Measurements from ENCODE around the gene CRYAB.
"Not testable (repeated sequence)": the region's sequence is repeated elsewhere in the genome, so short reads cannot be mapped to it uniquely, and the experiment has no call there.

CRYAB gene

GRCh38 chr11:111908639-111909305 lies 2.8 kb downstream of the CRYAB start:
- Histone ChIP-seq H3K36me3 (ENCODE audit: insufficient read depth, low read length) (no peaks in the 10 kb centered on the region), H3K9ac (ENCODE audit: low read depth, low read length) (no peak overlapping the region), H3K9me3 (ENCODE audit: control insufficient read depth, insufficient read depth, low read length) (no peaks in the 10 kb centered on the region), H3K4me1 (ENCODE audit: insufficient read depth, low read length) (peaks cover 17% of the 10 kb centered on the region; the same call in 1 of the 2 replicates)

- H3K9ac ChIP-seq (ENCODE audit: low read depth, low read length) = no peak overlapping the region
- no peaks in the 10 kb centered on the region for H3K36me3 ChIP-seq (ENCODE audit: insufficient read depth, low read length)
- H3K4me1 ChIP-seq (ENCODE audit: insufficient read depth, low read length) = peaks cover 4% of the 10 kb centered on the region; the same call in 1 of the 2 replicates
- H3K9me3 ChIP-seq (ENCODE audit: control insufficient read depth, insufficient read depth, low read length) = no peaks in the 10 kb centered on the region
Observed at GRCh38 chr11:111906680-111907079, 4.9 kb downstream of the CRYAB start.

DNA sequence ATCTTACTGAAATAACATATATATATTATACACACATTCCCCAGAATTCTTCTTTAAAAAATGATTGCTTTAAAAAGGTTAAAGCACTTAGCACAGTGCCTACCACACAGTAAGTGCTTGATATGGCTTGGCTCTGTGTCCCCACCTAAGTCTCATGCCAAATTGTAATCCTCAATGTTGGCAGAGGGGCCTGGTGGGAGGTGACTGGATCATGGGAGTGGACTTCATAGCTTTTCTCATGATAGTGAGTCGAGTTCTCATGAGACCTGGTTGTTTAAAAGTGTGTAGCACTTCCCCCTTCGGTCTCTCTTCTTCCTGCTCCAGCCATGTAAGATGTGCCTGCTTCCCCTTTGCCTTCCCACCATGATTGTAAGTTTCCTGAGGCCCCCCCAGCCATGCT lies 6.2 kb downstream of the CRYAB start:
- Histone ChIP-seq H3K9me3 (ENCODE audit: control insufficient read depth, insufficient read depth, low read length) (no peaks in the 10 kb centered on the region), H3K9ac (ENCODE audit: low read depth, low read length) (no peak overlapping the region), H3K36me3 (ENCODE audit: insufficient read depth, low read length) (no peaks in the 10 kb centered on the region), H3K4me1 (ENCODE audit: insufficient read depth, low read length) (no peaks in the 10 kb centered on the region)

DNA sequence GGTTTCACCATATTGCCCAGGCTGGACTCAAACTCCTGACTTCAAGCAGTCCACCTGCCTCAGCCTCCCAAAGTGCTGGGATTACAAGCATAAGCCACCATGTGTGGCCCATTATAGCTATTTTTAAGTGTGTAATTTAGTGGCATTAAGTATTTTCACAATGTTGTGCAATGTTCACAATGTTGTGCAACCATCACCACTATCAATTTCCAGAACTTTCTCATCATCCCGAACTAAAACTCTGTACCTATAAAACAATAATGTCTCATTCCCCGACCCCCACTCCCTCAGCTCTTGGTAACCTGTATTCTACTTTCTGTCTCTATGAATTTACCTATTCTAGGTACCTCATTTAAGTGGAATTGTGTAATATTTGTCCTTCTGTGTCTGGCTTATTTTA lies 24.7 kb downstream of the CRYAB start:
- Histone ChIP-seq H3K9ac (ENCODE audit: low read depth, low read length) (no peak overlapping the region), H3K36me3 (ENCODE audit: insufficient read depth, low read length) (no peaks in the 10 kb centered on the region), H3K4me1 (ENCODE audit: insufficient read depth, low read length) (no peaks in the 10 kb centered on the region), H3K9me3 (ENCODE audit: control insufficient read depth, insufficient read depth, low read length) (no peaks in the 10 kb centered on the region)

- no peak overlapping the region for H3K9ac ChIP-seq (ENCODE audit: low read depth, low read length)
- no peaks in the 10 kb centered on the region for H3K4me1 ChIP-seq (ENCODE audit: insufficient read depth, low read length)
- no peaks in the 10 kb centered on the region for H3K9me3 ChIP-seq (ENCODE audit: control insufficient read depth, insufficient read depth, low read length)
- H3K36me3 ChIP-seq (ENCODE audit: insufficient read depth, low read length) = no peaks in the 10 kb centered on the region
Observed at GRCh38 chr11:111886032-111886431, 25.5 kb downstream of the CRYAB start.

GRCh38 chr11:111885053-111885452 lies 26.5 kb downstream of the CRYAB start:
- H3K9me3 ChIP-seq (ENCODE audit: control insufficient read depth, insufficient read depth, low read length); H3K36me3 ChIP-seq (ENCODE audit: insufficient read depth, low read length); H3K9ac ChIP-seq (ENCODE audit: low read depth, low read length); H3K4me1 ChIP-seq (ENCODE audit: insufficient read depth, low read length): not testable (repeated sequence)

DNA sequence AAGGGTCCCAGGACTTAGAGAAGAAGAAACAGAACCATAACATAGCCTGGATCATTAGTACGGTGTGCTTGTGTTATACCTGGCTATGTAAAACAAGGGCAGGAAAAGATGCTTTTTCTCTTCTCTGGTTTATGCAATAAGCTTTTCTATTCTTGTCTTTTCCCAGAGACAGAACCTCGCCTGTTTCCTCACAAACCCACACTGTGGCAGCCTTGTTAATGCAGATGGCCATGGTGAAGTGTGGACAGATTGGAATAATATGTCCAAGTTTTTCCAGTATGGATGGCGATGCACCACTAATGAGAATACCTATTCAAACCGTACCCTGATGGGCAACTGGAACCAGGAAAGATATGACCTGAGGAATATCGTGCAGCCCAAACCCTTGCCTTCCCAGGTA lies 29.4 kb downstream of the CRYAB start:
- Histone ChIP-seq H3K4me1 (ENCODE audit: insufficient read depth, low read length) (no peaks in the 10 kb centered on the region), H3K9ac (ENCODE audit: low read depth, low read length) (no peak overlapping the region), H3K9me3 (ENCODE audit: control insufficient read depth, insufficient read depth, low read length) (no peaks in the 10 kb centered on the region), H3K36me3 (ENCODE audit: insufficient read depth, low read length) (no peaks in the 10 kb centered on the region)

GRCh38 chr11:111879637-111879960 lies 32.0 kb downstream of the CRYAB start:
- H3K9me3 ChIP-seq (ENCODE audit: control insufficient read depth, insufficient read depth, low read length) = no peaks in the 10 kb centered on the region
- H3K36me3 ChIP-seq (ENCODE audit: insufficient read depth, low read length) = no peaks in the 10 kb centered on the region
- H3K4me1 ChIP-seq (ENCODE audit: insufficient read depth, low read length) = no peaks in the 10 kb centered on the region
- H3K9ac ChIP-seq (ENCODE audit: low read depth, low read length) = peak overlapping the region; percentile 74

DNA sequence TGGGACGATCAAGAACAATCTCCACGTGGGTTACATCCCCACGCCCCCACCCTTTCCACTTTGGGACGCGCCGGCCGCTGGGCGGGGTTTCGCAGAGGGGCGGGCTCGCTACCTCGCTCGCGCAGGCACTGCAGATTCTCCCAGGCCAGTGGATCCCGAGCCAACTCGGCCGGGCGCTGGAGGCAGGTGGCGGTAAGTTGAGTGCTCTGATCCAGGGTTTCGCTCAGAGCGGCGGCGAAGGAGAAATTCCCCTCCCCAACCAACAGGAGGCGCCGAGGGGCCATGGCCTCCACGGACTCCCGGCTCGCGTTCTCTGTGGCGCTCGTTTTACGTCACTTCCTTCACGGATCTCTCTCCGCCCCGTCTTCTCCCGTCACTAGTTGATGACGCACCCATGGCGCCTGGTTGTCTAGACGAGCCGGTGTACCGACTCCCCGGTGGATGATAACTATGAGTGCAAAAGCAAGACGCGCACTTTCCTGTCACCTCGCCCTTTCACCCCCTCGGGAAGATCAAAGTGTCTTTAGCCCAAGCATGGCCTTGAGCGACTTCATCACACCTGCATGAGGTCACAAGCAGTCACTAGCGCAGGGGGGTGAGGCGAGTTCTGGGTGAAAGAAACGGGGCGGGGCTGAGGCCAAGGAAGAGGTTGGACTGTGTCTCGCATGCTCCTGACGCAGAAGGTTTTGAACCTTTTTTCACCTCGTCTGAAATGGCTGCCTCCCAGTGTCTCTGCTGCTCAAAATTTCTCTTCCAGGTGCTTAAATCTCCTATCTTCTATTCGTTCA lies 32.5 kb downstream of the CRYAB start, which contains the start of the genes CFAP68 and FDXACB1:
TSS of gene CFAP68 (plus strand) at position 693 of the 788 bp plus-strand sequence. CDS start at position 713, 20 bp downstream.
TSS of gene FDXACB1 (minus strand) at position 317 of the 788 bp plus-strand sequence. CDS start at position 284, 33 bp downstream.
- no peaks in the 10 kb centered on the region for H3K36me3 ChIP-seq (ENCODE audit: insufficient read depth, low read length)
- H3K9ac ChIP-seq (ENCODE audit: low read depth, low read length) = peak within 1 kb of the TSS; percentile 74
- H3K9me3 ChIP-seq (ENCODE audit: control insufficient read depth, insufficient read depth, low read length) = no peaks in the 10 kb centered on the region
- H3K4me1 ChIP-seq (ENCODE audit: insufficient read depth, low read length) = no peaks in the 10 kb centered on the region

DNA sequence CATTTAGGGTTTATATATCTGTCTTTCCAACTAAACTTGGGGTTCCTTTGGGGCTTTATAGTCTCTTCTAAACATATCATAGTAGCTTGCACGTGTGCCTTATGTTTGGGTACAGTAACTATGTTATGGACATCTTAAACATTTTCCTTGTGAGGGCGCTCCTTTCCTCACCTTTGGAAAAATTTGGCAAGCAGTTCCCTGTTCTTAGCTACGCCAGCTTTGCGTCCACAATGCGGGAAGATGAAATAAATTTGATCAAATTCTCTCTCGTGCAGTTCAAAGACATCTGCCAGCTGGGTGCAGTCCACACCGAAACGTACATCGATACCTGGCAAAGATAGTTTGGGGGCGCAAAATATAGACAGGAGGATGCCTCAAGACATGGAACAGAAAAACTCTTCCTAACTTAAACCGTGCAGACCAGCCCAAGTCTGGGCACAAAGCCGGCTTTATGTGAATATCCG lies 33.2 kb downstream of the CRYAB start:
- Histone ChIP-seq H3K9ac (ENCODE audit: low read depth, low read length) (peak overlapping the region; percentile 74), H3K9me3 (ENCODE audit: control insufficient read depth, insufficient read depth, low read length) (no peaks in the 10 kb centered on the region), H3K36me3 (ENCODE audit: insufficient read depth, low read length) (no peaks in the 10 kb centered on the region)

GRCh38 chr11:111871693-111872161 lies 39.8 kb downstream of the CRYAB start:
- Histone ChIP-seq H3K4me1 (ENCODE audit: insufficient read depth, low read length) (peaks cover 6% of the 10 kb centered on the region; the same call in 1 of the 2 replicates), H3K36me3 (ENCODE audit: insufficient read depth, low read length) (no peaks in the 10 kb centered on the region; the same call in 1 of the 2 replicates), H3K9ac (ENCODE audit: low read depth, low read length) (peak overlapping the region; percentile 64), H3K9me3 (ENCODE audit: control insufficient read depth, insufficient read depth, low read length) (no peaks in the 10 kb centered on the region)

More for the DNA sequence above, 33.2 kb downstream of the CRYAB start:
- no peaks in the 10 kb centered on the region for H3K4me1 ChIP-seq (ENCODE audit: insufficient read depth, low read length)

DNA sequence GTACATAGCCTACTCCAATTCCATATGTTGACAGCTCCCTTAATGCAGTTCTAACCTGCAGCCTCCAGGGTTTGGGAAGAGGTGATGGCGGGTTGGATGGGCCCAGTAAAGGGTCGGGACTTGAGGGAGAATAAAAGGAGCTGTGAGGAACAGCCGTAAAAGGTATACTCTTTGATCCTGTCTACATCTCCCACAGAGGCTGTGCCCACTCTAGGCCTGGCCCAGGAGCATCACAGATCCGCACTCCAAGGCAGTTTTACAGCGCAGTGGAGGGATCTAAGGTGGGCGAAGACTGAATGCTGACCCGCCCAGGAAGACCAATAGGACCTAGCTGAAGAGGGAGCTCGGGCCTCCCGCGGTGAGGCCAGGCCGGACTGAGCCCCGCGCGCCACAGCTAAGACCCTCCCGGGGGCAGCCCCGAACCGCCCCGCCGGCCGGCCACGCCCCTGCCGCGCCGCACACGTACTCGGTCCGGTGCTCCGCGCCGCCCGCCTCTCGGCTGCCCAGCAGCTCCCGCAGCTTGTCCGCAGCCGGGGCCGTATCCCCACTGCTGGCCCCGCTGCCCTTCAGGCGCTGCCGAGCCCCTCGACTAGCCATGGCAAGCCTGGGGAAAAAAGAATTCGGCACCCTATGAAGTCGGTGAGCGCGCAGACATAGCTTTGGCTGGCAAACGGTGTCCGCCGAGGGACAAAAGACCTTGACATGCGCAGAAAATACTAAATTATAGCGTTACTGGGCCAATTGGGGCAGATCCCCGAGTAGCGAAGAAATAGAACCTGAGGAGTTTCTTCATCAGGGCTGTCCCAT lies 40.5 kb downstream of the CRYAB start, which contains the start of gene ALG9:
TSS of gene ALG9 (minus strand) at position 696 of the 807 bp plus-strand sequence. CDS start at position 597, 99 bp downstream.
- Histone ChIP-seq H3K4me1 (ENCODE audit: insufficient read depth, low read length) (peaks cover 6% of the 10 kb centered on the region; the same call in 1 of the 2 replicates), H3K9ac (ENCODE audit: low read depth, low read length) (peak within 1 kb of the TSS; percentile 64), H3K36me3 (ENCODE audit: insufficient read depth, low read length) (no peaks in the 10 kb centered on the region; the same call in 1 of the 2 replicates), H3K9me3 (ENCODE audit: control insufficient read depth, insufficient read depth, low read length) (no peaks in the 10 kb centered on the region)

DNA sequence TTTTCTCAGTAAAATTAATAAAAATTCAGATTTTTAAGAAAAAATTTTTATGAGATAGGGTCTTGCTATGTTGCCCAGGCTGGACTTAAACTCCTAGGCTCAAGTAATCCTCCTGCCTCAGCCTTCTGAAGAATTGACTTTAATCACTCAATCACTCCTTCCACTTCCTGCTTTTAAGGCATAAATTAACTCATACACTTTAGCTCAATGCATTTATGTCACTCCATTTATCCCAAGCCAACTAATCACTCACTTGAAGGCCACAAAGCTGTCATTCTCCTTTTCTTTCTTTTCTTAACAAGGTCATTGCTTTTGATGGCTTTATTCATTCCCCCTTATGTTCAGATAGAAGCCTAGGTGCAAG lies 41.1 kb downstream of the CRYAB start:
- Histone ChIP-seq H3K9me3 (ENCODE audit: control insufficient read depth, insufficient read depth, low read length) (no peaks in the 10 kb centered on the region), H3K9ac (ENCODE audit: low read depth, low read length) (peak overlapping the region; percentile 64; the same call in 1 of the 2 replicates), H3K4me1 (ENCODE audit: insufficient read depth, low read length) (peaks cover 6% of the 10 kb centered on the region; the same call in 1 of the 2 replicates), H3K36me3 (ENCODE audit: insufficient read depth, low read length) (no peaks in the 10 kb centered on the region; the same call in 1 of the 2 replicates)

- peaks cover 6% of the 10 kb centered on the region; the same call in 1 of the 2 replicates for H3K4me1 ChIP-seq (ENCODE audit: insufficient read depth, low read length)
- H3K9ac ChIP-seq (ENCODE audit: low read depth, low read length) = no peak overlapping the region
- H3K9me3 ChIP-seq (ENCODE audit: control insufficient read depth, insufficient read depth, low read length) = no peaks in the 10 kb centered on the region
- no peaks in the 10 kb centered on the region; the same call in 1 of the 2 replicates for H3K36me3 ChIP-seq (ENCODE audit: insufficient read depth, low read length)
Observed at GRCh38 chr11:111870113-111870512, 41.5 kb downstream of the CRYAB start.

Data from ES-I3 (cell line).